GM21381 (cell line): ENCODE measurements around the gene H3-3A.
A peak's percentile ranks its signal among the peaks of the same experiment; 100 is the strongest.

Experiments used
- ATAC-seq: cut with Tn5 transposase; IDR thresholded peaks from one replicate; pipeline ENCODE4 v1.9.1; 2021; ENCODE audit warnings: mild to moderate bottlenecking, moderate library complexity; ENCODE audit not compliant: unreplicated experiment

Gene H3-3A

DNA sequence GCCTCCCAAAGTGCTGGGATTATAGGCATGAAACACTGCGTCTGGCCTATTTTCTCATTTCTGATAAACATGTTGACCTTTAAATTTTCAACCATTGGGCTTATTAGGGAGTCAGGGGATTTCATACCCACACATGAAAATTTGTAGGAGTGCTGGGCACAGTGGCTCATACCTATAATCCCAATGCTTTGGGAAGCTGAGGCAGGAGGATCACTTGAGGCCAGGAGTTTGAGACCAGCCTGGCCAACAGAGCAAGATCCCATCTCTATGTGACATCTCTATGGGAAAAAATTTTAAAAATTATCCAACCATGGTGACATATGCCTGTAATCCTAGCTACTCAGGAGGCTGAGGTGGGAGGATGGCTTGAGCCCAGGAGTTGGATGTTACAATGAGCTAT lies 10.5 kb upstream of the H3-3A start:
- ATAC-seq = no peak

- no peak for ATAC-seq
Measured at GRCh38 chr1:226054519-226055327, 7.8 kb upstream of the H3-3A start.

DNA sequence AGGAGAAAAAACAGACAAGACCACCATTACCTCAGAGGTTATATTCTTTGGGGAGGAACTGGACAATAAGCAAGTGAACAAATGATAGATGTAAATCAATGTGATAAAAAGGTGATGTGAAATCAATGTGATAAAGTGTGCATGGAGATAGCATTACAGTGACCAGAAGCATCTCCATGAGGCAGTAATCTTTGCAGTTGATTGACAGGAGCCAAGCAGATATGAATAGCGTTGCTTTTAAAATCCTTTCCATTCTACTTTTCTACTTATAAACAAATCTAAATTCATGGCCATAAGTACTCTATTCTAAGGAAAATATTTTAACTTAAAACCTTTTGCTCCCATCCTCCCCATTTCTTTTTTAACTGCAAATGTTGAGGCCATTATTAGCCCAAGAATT lies 2.8 kb upstream of the H3-3A start:
- ATAC-seq = no peak

DNA sequence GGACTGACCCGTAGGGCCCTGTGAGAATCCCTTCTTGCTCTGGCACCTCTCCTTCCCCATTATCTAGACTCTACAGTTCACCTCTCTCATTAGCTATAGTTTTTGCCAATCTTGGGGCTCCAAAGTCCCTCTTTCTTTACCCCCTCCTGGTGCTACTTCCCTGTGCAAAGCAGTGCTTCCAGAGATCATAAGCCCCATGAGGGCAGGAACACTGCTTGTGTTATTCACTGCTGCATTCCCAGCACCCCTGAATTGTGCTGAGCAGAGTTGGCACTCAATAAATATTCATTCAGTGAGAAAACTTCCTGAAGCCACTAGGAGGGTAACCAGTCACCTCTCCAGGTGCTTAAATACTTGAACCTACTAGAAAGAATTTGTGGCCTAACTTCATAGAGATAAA lies 2.1 kb upstream of the H3-3A start:
- no peak for ATAC-seq

DNA sequence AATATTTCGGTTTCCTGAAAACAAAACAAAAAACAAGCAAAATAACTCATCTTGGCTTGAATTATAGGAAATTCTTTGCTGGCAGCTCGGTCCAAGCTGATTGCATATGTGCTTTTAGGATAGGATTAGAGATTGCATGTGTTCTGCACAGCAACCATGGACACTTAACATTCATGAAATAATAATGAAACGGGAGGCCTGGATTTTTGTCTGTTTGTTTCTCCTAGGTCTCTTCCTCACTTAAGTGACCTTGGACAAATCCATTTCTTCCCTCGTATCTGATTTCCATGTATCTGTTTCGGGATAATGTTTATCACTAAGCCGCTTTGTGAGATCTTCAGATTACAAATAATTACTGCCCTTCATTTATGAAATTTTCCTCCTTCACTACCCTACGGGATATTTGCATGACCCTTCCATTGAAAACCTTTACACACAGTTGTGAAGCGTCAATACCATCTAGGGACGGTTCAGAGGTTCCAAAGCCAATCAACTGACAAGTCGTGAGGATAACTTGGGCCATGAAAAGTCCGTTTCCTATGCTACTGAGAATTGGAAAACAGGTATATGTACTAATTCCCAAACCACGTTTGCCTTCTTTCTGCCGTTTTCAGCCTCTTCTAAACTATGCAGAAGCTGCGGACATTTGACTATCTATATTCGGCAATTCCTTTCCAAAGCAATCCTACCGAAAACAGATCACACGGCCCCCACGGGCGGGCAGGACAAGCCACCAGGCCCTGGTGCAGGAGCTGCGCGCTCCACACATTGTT lies 1.3 kb upstream of the H3-3A start:
- no peak for ATAC-seq

- peak; percentile 41 for ATAC-seq
Measured at GRCh38 chr1:226061841-226062557, 517 bp upstream of the H3-3A start.

DNA sequence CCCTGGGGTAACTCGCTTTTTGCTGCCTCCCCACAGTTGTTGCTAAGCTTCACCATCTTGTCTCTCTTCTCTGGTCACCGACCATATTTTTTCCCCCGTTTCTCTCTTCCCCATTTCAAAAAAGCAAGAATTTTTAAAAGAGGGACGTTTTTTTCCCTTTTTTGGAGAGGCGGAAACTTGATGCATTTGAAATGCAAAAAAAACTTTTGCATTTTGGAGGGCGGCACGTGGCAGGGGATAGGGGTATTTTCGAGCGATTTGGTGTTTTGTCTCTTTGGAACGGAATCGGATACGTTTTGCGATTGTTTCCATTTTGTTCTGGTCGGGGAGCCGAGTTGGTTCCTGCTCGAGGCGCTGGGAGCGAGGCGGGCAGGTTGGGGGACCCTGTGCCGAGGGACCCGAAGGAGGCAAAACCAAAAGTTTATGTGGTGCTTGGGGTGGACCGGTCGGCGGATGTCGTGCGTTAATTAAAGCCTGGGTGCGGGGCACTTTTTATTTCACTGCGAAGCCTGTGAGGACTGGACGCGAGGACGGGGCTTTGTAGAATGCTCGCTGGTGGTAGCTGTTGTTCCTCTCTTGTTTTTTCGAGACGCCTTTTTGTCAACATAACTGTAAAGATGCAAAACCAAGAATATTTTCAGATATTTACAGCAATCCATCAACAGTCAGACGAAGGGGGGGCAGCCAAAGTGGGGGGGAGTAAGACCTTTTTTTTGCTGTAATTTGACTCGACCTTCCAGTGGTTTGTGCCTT lies 884 bp downstream of the H3-3A start:
- ATAC-seq = peak; percentile 14

- ATAC-seq = no peak
Measured at GRCh38 chr1:226063977-226064815, 1.7 kb downstream of the H3-3A start.

DNA sequence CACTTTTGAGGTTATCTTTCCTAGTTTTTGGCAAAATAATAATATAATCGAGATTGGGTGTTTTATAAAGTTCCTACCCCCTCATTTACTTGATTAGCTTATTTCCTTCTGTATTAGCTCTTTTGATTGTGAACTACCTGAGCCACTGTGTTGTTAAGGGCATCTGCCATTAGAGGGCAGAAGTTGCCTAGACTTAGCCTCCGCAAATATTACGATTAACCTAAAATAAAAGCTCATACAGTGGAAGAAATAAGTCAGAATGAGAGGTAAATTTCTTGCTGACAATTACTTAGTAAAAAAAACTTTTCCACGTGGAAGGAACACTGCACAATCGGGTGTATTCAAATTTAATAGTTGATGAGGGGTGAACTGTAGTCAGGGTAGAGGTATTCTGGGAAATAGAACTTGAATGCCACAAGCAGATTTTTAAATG lies 2.3 kb downstream of the H3-3A start:
- ATAC-seq = no peak

DNA sequence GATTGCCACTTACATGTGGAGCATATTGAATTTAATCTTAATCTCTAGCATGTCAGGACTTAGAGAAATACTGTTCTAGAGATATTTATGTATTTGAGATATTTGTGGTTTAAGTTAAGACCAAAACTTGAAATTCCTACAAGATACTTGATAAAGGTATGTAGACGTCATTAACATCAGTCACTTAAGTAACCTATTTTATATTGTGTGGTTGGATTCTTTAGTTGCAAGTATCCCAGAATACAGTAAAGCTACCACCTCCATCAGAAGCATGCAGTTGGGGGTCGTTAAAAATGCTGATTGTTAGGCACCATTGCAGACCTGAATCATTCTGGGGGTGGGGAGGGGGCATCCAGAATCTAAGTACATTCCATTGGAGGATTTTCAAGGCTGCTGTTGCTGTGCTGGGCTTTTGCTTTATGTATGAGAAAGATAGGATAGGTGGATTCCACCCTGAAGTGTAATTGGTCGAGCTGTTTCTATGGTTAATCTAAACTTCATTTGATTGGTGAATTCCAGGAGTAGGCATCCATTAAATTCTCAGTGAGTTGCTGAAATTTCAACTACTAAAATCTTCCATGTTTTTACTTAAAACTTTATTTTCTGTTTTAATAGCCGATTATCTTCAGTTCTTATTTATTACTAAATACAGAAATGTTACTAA lies 4.0 kb downstream of the H3-3A start:
- no peak for ATAC-seq

GRCh38 chr1:226069811-226070489 lies 7.4 kb downstream of the H3-3A start:
- no peak for ATAC-seq

DNA sequence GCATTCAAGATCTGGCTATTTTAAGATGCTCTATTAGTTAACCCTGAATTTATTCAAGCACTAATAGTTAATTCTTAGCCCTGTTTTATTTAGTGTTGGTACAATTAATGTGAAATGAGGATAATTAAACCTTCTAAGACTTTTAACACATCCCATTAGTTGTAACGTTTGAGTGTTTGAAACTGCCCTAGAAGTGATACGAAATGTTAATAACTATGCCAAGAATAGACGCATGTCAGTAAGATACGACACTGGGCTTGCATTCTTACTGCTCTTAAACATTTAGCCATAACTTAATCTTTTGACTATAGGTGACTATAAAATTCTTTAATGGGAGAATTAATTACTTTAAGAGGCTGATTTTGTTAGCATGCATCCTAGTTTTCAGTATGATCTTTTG lies 9.8 kb downstream of the H3-3A start:
- ATAC-seq = no peak

GRCh38 chr1:226073184-226073950 lies 10.9 kb downstream of the H3-3A start:
- ATAC-seq = no peak

DNA sequence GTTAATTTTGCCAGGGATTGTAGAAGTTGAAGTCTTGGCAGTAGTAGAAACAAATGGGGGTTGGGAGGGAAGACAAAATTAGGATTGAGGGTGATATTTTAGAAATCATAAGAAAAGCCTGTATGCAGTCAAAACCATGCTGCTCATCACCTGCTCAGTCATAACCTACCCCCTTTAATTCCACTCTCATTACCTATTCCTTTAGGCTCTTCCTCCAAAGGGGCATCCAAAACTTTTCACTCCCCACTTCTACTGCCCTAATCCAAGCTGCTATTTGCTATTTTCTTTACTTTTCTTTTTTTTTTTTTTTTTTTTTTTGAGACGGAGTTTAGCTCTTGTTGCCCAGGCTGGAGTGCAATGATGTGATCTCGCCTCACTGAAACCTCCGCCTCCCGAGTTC lies 11.5 kb downstream of the H3-3A start:
- no peak for ATAC-seq

- no peak for ATAC-seq
Measured at GRCh38 chr1:226076378-226076777, 13.9 kb downstream of the H3-3A start.

DNA sequence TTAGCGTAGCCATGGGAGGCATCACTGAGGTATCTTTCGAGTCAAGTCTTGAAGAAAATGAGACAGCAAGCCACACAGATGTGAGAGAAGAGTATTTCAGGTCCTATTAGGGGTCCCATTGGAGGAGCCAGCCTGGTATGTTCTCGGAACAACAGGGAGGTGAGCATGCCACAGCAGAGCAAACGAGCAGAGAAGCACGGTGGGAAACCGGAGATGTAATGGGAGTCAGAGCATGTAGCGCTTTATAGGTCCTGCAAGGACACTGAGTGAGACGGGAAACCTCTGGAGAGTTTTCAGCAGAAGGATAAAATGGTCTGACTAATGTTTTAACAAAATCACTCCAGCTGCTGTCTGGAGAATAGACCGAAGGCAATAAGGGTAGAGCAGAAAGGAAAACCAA lies 15.9 kb downstream of the H3-3A start:
- ATAC-seq = no peak

DNA sequence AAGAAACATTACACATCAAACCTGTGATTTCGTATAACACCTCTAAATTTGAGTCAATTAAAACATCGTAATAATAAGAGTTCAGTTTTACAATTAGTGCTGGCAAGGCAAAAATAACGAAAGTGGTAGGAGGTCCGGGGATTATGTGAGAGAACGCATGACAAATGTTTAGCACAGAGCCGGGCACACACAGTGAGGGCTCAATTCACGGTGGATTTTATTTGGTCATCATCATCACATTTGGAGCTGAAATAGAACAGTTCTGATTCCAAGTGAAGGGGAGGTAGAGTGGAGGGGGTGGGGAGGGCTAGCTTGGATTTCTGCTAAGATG lies 20.0 kb downstream of the H3-3A start:
- ATAC-seq = no peak

- ATAC-seq = peak; percentile 23
Measured at GRCh38 chr1:226082959-226083301, 20.4 kb downstream of the H3-3A start.
